DOHH2 (cell line): Measurements from ENCODE around the gene SLCO2A1.

Experiments used
- EZH2phosphoT487 ChIP-seq: fragments of 200-600 bp; sonication (generic); IDR thresholded peaks from 2 replicates; pipeline ENCODE4 v1.6.1; 2017; ENCODE audit warnings: borderline replicate concordance, mild to moderate bottlenecking, antibody characterized with exemption, low read length, moderate library complexity, mixed read lengths
- TF ChIP-seq, protein P1 (sequence below): fragments of 200-600 bp; sonication (generic); IDR thresholded peaks from one replicate; pipeline ENCODE4 v1.5.1; 2014; ENCODE audit warnings: antibody characterized with exemption, mild to moderate bottlenecking, low read depth, low read length; ENCODE audit not compliant: poor library complexity, severe bottlenecking

DNA sequence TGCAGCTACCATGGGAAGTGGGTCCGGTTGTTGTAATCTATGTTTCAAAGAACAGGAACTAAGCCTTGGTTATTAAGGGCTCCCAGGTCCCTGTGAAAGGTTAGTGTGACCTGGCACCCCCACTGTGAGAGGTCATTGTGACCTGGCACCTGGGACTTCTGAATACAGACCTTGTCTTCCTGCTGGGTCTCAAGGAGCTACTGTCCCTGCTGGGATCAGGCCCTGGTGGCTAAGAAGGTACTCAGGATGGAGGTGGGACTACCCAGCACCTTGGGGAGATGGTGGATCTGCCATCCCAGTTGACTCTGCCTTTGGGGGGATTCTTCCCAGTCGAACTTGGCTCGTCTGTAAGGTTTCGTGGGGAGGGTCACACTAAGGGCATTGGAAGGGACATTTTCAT, 10.3 kb upstream of the SLCO2A1 start:
- TF ChIP-seq, protein P1, sequence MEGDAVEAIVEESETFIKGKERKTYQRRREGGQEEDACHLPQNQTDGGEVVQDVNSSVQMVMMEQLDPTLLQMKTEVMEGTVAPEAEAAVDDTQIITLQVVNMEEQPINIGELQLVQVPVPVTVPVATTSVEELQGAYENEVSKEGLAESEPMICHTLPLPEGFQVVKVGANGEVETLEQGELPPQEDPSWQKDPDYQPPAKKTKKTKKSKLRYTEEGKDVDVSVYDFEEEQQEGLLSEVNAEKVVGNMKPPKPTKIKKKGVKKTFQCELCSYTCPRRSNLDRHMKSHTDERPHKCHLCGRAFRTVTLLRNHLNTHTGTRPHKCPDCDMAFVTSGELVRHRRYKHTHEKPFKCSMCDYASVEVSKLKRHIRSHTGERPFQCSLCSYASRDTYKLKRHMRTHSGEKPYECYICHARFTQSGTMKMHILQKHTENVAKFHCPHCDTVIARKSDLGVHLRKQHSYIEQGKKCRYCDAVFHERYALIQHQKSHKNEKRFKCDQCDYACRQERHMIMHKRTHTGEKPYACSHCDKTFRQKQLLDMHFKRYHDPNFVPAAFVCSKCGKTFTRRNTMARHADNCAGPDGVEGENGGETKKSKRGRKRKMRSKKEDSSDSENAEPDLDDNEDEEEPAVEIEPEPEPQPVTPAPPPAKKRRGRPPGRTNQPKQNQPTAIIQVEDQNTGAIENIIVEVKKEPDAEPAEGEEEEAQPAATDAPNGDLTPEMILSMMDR: no peak
- TF ChIP-seq EZH2phosphoT487: no peak
